Measurements from ENCODE around the gene PARP14.
A peak's percentile ranks its signal among the peaks of the same experiment; 100 is the strongest.

- TF ChIP-seq POLR2A (IDR thresholded peaks at IDR 0.05; ENCODE audit: low read depth, low read length) = no peak
- no peak for TF ChIP-seq POLR2AphosphoS5 (IDR thresholded peaks at IDR 0.05; ENCODE audit: low read depth, low read length)
- TF ChIP-seq SPI1 (IDR thresholded peaks at IDR 0.05; ENCODE audit: low read depth, low read length) = peak; percentile 53
- peak; percentile 17; the same call in 1 of the 2 replicates for TF ChIP-seq TAF1 (IDR thresholded peaks at IDR 0.05; ENCODE audit: low read depth, low read length)
- TF ChIP-seq POU2F2 (IDR thresholded peaks at IDR 0.05; ENCODE audit: low read depth, low read length) = no peak
- no peak for TF ChIP-seq PAX5 (IDR thresholded peaks at IDR 0.05; ENCODE audit: insufficient read depth, low read length, severe bottlenecking)
Observed at GRCh38 chr3:122679085-122679881, 1.4 kb upstream of the PARP14 start.

All from GM12891 (cell line).